ENCODE data around the gene IRF9. TPM values are rescaled to one million over a fixed set of nuclear protein-coding genes. Genes with fewer than 3 reads are reported as not detected.
A peak's percentile ranks its signal among the peaks of the same experiment; 100 is the strongest.

IRF9 gene, protein sequence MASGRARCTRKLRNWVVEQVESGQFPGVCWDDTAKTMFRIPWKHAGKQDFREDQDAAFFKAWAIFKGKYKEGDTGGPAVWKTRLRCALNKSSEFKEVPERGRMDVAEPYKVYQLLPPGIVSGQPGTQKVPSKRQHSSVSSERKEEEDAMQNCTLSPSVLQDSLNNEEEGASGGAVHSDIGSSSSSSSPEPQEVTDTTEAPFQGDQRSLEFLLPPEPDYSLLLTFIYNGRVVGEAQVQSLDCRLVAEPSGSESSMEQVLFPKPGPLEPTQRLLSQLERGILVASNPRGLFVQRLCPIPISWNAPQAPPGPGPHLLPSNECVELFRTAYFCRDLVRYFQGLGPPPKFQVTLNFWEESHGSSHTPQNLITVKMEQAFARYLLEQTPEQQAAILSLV
- polyA plus RNA-seq (2014; cell fraction: cytosol; rRNA removed): 4.0 and 12.4 TPM in 2 replicates
- polyA plus RNA-seq (2014; cell fraction: nucleus; rRNA removed): 52.8 and 86.8 TPM in 2 replicates

DNA sequence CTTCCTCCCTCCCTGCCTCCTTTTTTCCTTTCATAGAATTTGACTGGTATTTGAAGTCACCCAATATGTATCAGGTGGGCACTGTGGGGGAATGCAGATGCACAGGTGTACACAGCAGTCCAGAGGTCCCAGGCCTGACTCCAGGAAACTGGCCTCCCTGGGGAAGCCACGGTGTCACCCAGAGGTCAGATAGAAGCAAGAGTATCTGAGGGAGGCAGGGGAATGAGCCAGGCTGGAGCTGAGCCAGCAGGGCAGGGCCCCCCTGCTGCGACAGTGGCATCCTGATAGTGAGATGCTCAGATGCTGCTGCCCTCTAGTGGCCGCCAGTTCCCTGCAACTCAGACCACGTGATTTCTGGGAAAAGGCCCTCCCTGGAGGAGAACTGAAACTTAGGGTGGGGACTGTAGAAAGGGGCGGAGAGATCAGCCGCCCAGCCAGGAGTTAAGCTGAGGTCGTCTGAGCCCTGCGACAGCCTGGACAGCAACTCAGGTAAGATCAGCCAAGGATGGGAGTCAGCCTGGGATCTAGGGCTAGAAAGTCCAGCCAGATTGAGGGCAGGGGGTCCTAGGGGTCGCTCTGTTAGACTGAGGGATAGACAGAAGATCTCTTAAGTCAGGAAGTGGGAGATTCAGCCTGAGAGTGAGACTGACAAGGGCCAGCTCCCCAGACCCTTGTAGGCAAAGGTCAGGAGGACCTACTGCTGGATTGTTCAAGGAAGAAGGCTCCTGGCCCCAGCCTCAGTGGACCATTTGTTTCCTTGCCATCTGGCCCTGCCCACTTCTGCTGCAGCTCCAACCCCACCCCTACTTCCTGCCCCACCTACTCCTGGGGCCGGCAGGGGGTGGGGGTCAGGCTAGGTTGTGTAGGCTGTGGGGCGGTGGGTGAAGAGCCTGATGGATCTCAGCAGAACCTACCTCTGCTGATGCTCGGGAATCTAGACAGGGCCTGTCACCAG lies at the start of gene IRF9:
TSS of gene IRF9 (plus strand) at position 416 of the 955 bp plus-strand sequence. CDS start 880 bp downstream, outside the sequence.
- DNase-seq (ENCODE audit: low spot score): peak; percentile 94

DNA sequence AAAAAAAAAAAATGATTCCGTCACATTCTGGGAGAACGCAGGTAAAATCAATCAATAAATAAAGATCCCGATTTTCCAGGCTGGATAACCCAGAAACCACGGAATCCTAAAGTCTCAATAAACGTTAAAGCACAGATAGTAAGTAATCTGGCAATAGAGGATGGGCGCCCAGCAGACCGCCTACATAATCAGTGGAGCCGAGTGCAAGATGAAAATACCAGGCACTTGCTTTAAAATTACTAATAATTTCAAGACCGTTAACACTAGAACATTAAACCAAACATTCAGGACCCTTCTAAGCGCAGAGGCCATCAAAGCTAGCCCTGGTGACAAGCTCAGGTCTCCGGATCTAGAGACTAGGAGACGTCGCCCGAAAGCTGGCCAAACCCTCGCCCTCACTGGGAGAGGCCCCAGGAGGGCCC lies 47.7 kb upstream of the IRF9 start:
- no peak for DNase-seq (ENCODE audit: low spot score)

DNA sequence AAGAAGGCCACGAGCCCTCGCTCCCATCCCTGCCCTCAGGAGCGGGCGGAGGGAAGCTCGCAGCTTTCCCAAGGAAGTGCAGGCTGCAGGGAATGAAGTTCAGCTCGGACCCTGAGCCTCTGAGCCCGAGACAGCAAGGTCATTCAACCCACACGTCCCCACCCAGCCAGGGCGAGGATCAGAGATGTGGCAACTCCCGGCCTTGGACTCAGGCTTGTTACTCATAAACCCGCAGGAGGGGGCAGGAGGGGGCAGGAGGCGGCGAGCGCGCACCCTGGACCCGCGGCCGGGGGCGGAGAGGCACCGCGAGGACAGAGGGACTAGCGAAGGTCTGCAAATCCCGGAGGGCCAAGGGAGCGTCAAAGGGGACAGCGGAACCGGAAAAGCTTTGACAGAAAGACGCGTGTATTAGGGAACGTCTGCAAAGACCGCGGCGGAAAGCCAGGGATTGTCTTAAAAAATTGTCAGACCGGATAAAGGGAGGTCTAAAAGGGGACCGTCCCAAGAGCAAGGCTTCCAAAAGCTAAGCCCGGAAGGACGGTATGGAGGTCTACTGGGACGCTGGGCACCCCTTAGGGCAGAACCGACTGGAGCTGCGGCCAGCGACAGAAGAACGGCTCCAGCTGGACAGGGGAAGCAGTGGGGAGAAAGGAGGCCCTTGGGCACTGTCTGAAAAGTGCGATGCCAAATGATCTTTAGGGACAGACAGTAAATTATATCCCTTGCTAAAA lies 47.1 kb upstream of the IRF9 start:
- DNase-seq (ENCODE audit: low spot score): peak; percentile 89

DNA sequence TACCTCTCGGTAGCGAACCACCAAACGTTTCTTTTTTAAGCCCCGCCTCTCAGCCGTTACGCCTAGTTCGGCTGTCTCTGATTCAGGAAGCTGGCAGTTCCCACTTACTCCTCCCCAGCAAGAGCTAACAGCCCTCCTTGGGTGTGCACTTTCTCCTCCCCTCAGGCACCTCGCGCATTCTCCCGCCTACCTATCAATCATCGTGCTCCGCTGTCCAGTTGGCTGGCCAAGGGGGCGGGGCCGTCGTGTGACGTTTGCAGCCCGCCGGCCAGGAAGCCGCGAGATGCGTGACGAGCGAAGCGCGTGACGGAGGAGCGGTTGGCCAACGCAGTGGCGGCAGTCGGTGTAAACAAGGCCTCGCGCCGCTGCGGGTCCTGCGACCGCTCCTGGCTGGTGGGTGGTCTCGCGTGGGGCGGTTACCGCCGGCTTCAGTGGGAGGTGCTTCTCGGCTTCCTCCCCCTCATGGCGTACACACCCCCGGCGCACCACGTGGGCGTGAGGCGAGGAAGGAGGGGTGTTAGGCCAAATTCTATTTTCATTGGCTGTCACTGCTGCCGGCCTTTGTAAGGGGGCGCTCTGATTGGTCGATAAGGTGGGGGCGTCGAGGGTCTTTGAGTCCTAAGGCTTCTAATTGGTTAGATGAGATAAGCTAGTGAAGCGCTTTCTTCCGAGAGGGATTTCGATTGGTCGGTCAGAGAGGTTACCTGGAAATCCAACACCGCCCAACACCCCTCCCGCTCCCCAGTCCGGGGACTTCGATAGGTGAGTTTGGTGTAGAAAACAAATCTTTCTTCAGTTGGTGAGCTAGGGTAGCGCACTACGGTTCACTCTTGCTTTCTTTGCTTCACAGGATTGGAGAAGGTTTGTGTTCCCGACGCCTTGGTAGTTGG lies 46.3 kb upstream of the IRF9 start, which contains the start of the genes DCAF11 and NRL:
TSS of gene DCAF11 (plus strand) at position 246 of the 890 bp plus-strand sequence. CDS start 818 bp downstream, outside the sequence.
TSS of gene NRL (minus strand) at position 418 of the 890 bp plus-strand sequence. CDS start 32,101 bp downstream, outside the sequence.
- peak; percentile 100 for DNase-seq (ENCODE audit: low spot score)

DNA sequence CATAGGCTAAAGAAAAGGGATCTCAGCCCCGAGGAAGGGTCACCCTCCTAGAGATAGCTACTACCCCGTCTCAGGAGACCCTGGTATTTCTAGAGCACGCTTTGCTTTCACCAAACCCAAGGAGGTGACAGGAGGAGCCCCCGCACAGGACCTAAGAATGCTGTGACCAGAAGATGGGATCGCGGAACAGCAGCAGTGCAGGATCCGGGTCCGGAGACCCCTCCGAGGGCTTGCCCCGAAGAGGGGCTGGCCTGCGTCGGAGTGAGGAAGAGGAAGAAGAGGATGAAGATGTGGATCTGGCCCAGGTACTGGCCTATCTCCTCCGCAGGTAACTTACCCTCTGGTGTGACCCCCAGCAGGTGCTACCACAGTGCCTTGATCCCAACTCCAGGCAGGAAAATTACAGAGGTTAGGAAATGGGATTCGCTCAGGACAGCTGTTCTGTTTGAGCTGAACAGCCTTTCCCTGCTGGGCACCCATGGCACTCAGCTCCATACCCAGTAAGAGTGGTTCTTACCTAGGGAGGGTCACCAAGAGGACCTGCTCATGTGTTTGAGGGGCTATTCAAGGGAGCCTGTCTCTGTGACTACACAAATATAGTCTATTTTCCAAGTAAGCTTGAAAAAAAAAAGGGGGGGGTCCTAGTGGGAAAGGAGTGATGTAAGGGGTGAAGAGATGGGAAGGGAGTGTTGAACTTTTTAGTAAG lies 45.5 kb upstream of the IRF9 start:
- no peak for DNase-seq (ENCODE audit: low spot score)

DNA sequence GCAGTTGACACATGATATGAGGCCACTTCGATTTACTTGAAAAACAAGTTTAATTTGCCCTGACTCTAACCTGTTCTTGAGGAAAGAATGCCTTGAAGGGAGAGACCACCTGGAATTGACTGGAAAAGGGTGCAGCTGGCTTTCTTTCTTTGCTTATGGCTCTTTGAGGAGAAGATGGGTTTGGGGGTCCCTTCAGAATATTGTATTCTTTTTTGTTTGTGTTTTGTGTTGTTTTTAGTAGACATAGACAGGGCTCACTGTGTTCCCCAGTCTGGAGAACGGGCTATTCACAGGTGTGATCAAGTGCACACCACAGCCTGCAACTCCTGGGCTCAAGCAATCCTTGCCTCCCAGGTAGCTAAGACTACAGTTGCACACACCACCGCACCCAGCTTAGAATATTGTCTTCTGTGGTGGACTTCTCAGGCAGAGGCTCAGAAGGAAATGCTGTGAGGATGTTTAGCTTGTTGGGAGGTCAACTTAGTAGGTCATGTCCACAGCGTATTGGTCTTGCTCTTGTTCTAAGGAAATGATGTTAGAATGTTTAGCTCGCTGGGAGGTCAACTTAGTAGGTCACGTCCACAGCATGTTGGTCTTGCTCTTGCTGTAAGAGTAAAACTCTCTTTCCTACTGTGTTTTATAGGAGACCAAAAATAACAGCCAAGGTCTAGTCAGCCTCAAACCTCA lies 44.8 kb upstream of the IRF9 start:
- no peak for DNase-seq (ENCODE audit: low spot score)

DNA sequence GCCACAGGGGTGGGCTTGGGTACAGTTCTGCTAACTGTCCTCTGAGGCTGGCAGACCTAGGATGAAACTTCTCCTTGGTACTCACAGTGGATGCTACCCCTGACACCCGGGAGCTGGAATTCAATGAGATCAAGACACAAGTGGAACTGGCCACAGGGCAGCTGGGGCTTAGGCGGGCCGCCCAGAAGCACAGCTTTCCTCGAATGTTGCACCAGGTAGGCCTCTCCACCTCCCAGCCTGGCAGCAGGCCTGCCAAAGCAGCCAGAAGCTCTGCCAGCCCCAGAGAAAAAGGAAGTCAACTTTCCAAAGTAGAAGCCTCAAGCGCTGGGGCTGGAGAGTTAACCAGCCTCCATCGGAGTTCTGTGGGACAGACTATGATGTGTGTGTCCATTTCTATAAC lies 43.9 kb upstream of the IRF9 start:
- no peak for DNase-seq (ENCODE audit: low spot score)

DNA sequence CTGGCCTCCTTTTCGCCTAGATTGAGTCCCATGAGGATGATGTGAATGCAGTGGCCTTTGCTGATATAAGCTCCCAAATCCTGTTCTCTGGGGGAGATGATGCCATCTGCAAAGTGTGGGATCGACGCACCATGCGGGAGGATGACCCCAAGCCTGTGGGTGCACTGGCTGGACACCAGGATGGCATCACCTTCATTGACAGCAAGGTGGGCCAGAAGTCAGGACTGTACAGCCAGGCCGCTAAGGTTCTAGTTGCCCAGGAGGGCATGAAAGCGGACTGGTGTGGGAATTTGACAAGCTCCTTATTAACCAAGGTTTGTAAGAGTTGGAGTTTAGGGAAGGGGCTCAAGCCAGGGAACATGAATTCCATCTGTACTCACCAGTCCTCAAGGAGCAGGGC lies 41.4 kb upstream of the IRF9 start:
- no peak for DNase-seq (ENCODE audit: low spot score)

DNA sequence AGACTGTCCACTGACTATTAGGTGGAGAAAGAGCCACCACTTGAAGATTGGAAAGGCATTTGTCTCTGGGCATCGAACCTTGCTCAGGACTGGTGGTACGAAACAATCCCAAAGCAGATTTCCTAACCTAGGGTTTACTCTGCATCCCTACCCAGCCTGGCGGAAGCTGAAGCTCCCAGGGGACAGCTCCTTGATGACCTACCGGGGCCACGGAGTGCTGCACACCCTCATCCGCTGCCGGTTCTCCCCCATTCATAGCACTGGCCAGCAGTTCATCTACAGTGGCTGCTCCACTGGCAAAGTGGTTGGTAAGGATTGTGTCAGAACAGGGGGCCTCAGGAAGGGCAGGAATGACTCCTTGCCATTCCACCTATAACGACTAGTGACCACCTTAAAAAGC lies 39.9 kb upstream of the IRF9 start:
- DNase-seq (ENCODE audit: low spot score): no peak

DNA sequence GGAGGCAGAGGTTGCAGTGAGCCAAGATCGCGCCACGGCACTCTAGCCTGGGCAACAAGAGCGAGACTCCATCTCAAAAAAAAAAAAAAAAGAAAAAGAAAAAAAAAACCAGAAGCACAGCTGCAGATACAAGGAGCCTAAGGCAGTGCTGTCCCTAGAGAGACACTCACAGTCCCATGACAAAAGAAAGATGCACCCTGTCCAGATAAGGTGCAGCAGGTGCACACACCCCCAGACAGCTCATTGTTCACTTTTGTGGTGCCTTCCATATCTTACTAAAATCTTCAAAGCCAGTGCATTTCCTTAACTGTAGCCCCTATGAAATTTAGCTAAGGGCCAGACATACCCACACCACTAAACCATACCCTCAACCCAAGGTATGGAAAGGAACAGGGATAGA lies 38.6 kb upstream of the IRF9 start:
- no peak for DNase-seq (ENCODE audit: low spot score)

DNA sequence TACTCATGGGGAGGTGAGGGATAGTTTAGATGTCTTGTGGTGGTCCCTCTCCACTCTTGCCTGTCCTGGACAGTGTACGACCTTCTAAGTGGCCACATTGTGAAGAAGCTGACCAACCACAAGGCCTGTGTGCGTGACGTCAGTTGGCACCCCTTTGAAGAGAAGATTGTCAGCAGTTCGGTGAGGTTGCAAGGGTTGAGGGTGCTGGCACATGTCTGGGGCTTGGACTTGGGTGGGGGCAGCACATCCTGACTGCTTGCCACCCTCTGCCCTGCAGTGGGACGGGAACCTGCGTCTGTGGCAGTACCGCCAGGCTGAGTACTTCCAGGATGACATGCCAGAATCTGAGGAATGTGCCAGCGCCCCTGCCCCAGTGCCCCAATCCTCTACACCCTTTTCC lies 38.2 kb upstream of the IRF9 start:
- DNase-seq (ENCODE audit: low spot score): no peak

DNA sequence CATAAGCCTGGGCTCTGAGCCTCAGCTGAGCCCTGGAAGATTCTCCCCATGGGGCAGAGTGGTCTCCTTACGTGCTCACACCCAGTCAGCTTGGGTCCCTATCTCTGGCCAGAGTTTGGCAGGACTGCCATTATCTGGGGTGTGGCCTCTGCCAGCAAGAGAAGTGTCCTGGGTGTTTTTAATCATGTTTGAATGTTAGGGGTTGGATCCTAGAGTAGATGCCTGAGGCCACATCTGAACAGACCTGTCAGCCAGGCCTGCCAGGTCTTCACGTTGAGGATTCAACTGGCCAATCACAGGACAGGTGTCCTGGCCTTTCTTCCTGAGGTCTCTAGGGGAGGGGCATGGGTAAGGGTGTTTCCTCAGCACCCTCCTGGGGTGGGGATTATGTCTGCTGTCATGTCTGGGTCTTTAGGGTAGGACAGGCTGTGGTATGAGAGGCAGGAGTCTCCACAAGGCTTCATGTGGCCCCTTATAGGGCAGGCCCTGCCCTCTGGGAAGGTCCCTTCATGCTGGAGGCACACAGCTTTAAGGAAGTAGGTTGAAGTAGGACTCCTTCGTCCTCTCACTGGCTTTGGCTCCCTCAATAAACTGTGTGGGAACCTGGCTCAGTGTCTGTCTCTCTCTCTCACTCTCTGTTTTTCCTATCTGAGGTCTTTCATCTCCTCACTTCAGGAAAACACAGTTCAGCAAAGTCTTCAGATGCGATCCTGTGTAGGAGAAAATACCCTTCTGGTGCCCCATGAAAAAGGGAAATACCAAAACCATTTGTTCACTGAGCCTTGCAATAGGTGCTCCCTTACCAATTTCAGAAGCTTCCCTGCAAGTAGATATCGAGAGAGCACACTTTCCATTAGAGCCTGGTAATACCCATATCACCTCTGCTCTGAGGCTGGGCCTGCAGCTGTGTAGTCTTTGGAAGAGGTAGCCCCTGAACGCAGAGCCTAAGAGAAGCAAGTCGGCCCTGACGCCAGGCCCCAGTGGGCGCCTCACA lies 37.3 kb upstream of the IRF9 start:
- no peak for DNase-seq (ENCODE audit: low spot score)

DNA sequence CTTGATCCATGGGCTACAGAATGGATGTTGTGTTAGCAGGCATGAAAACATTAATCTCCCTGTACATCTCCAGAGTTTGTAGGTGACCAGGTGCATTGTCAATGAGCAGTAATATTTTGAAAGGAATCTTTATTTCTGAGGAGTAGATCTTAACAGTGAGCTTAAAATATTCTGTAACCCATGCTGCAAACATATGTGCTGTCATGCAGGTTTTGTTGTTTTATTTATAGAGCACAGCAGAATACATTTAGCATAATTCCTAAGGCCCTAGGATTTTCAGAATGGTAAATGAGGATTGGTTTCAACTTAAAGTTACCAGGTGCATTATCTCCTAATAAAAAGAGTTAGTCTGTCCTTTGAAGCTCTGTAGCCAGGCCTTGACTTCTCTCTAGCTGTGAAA lies 34.1 kb upstream of the IRF9 start:
- no peak for DNase-seq (ENCODE audit: low spot score)

DNA sequence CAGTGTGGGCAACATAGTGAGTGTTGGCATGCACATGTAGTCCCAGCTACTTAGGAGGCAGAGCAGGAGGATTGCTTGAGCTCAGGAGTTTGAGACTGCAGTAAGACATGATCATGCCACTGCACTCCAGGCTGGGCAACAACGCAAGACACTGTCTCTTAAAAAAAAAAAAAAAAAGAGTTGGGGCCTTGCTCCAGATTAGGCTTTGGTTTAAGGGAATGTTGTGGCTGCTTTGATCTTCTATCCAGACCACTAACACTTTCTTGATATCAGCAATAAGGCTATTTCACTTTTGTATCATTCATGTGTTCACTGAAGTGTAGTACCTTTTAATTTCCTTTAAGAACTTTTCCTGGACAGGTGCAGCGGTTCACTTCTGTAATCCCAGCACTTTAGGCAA lies 33.4 kb upstream of the IRF9 start:
- DNase-seq (ENCODE audit: low spot score): no peak

DNA sequence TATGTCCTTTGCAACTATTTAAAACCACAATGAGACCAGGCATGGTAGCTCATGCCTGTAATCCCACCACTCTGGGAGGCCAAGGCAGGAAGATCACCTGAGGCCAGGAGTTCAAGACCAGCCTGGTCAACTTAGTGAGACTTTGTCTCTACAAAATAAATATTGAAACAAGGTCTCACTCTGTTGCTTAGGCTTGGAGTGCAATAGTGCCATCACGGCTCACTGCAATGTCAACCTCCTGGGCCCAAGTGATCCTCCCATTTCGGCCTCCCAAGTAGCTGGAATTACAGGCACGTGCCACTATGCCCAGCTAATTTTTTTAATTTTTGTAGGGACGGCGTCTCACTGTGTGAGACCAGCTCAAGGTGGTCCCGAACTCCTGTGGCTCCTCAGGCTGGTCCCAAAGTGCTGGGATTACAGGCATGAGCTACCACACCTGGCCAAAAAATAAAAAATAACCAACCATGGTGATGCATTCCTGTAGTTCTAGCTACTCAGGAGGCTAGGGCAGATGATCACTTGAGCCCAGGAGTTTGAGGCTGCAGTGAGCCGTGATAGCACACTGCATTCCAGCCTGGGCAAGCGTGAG lies 31.6 kb upstream of the IRF9 start:
- DNase-seq (ENCODE audit: low spot score): no peak

DNA sequence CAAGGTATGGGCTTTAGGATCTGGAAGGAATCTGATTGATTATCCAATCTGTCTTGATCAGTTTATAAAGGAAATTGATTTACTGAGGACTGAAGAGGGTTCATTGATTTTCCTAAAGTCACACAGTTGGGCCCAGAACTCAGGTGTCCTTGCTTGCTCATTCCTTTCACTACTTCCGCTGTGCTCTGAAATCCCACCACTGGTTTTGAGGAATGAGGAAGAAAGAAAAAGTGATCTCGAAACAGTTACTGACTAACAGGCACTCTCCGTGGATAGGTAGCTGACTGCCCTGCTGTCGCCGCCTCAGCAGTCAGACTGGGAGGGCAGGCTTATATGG lies 30.7 kb upstream of the IRF9 start, which contains the start of gene FITM1:
TSS of gene FITM1 (plus strand) at position 280 of the 337 bp plus-strand sequence. CDS start 905 bp downstream, outside the sequence.
- DNase-seq (ENCODE audit: low spot score): no peak
